Amniotic epithelial cell (primary cell): ENCODE measurements around the gene OR1L4.

Experiments
- DNase-seq: peaks from one replicate; pipeline ENCODE4 v3.0.0-alpha.2; 2010; ENCODE audit warnings: low read depth

The OR1L4 gene

DNA sequence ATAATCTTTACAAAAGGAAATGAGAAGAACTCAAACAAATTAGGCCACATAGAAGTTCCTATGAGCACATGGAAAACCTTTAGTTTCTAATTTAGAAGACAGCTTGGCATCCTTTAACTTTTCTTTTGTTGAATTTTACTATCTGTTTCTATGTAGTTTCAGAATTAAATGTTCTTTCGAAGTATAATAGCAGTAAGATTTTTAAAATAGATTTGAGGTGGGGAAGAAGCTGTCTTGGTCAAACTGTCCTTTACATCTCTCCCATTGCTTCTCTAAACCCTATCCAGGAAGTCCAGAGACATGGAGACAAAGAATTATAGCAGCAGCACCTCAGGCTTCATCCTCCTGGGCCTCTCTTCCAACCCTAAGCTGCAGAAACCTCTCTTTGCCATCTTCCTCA lies at the start of gene OR1L4:
TSS of gene OR1L4 (plus strand) at position 301 of the 400 bp plus-strand sequence. CDS start at position 301, 0 bp downstream.
- no peak for DNase-seq

GRCh38 chr9:122684851-122685250 lies 38.9 kb upstream of the OR1L4 start:
- no peak for DNase-seq

- DNase-seq, result no peak
These were observed 28.1 kb upstream of the OR1L4 start for GRCh38 chr9:122695696-122696095.

- DNase-seq, result no peak
These were observed 5.8 kb upstream of the OR1L4 start for GRCh38 chr9:122718038-122718437.

DNA sequence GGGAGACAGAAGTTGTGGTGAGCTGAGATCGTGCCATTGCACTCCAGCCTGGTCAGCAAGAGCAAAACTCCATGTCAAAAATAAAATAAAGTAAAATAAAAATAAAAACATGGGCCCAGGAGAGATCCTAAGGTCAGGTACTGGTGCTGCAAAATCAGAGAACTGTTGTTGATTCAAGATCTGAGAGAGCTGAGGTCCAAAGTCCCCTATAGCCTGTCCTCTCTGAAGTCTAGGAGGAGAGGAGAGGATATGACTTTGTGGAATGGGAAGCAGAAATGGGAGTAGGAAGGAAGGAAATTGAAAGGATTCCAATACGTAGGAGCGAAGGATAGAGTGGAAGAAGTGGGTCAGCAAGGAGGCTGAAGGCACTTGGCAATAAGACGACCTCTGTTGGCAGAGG lies 4.6 kb upstream of the OR1L4 start:
- DNase-seq, result no peak

DNA sequence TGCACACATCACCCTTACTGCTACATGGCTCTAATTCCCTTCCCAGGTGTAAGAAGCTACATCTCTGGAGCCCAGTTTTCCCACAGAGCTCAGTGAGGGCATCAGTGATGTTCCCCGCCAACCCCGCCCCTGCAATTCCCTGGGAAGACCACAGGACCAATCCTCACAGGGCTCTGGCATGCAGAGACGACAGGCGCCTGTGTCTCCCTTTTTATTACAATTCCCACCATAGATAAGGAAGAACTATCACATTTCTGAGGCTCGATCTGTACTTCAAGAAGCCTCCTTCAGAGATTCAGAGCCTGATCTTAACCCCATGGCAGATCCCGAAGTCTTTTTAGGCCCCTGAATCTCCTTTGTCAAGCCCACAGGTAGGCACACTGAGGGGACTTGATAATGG lies 18.2 kb downstream of the OR1L4 start, which contains the start of gene OR1L6:
TSS of gene OR1L6 (plus strand) at position 301 of the 400 bp plus-strand sequence. CDS start 7,545 bp downstream, outside the sequence.
- no peak for DNase-seq

DNA sequence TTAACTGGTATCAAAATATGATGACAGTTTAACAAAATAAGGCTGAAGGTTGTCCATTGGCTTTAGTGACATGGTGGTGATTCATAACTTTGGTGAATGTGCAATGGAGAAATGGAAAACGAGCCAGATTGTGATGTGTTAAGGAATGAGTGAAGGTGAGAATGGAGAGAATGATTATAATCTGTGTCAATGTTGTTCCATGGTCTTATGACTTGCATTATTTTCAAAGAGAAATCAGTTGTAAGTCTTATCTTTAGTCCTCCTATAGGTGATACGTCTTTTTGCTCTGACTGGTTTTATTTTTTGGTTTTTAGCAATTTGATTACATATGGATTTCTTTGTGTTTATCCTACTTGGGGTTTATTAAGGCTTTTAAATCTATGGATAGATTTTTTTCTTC lies 31.0 kb downstream of the OR1L4 start:
- no peak for DNase-seq

DNA sequence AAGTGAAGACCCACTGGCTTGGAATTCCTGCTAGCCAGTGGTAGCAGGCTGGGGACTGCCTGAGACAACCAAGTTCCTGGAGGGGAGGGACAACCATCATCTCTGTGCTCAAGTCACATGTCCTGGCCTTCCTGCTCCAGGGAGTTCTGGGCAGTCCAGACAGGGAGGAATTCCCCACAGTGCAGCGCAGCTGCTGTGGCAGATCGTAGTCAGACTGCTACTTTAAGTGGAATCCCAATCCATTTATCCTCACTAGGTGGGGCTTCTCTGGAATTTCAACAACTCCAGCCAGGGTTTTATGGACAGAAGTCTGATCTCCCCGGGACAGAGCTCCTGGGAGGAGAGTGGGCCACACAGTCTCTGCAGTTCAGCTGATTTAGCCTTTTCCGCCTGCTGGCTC lies 44.0 kb downstream of the OR1L4 start:
- no peak for DNase-seq
